GM21447 (cell line): ENCODE measurements around the gene CTNNA3.
"Not testable (repeated sequence)": the region's sequence is repeated elsewhere in the genome, so short reads cannot be mapped to it uniquely, and the experiment has no call there.

Source experiments
- ATAC-seq: cut with Tn5 transposase; IDR thresholded peaks from one replicate; pipeline ENCODE4 v1.9.1; 2021; ENCODE audit not compliant: unreplicated experiment

CTNNA3 gene

GRCh38 chr10:67259319-67259929 is 436.6 kb downstream of the CTNNA3 start:
- ATAC-seq: no peak

- ATAC-seq: no peak
These were observed 438.4 kb downstream of the CTNNA3 start for GRCh38 chr10:67257427-67258144.

- ATAC-seq: no peak
These were observed 439.0 kb downstream of the CTNNA3 start for GRCh38 chr10:67257018-67257417.

GRCh38 chr10:67250686-67251085 is 445.3 kb downstream of the CTNNA3 start:
- ATAC-seq: no peak

- no peak for ATAC-seq
These were observed 449.9 kb downstream of the CTNNA3 start for GRCh38 chr10:67246066-67246555.

GRCh38 chr10:67242528-67242927 is 453.5 kb downstream of the CTNNA3 start:
- no peak for ATAC-seq

- ATAC-seq: no peak
These were observed 454.5 kb downstream of the CTNNA3 start for GRCh38 chr10:67241451-67241850.

GRCh38 chr10:67239864-67240497 is 456.0 kb downstream of the CTNNA3 start:
- no peak for ATAC-seq

GRCh38 chr10:67230680-67231500 is 465.1 kb downstream of the CTNNA3 start:
- not testable (repeated sequence) for ATAC-seq

- no peak for ATAC-seq
These were observed 470.8 kb downstream of the CTNNA3 start for GRCh38 chr10:67225226-67225625.

GRCh38 chr10:67224553-67224952 is 471.4 kb downstream of the CTNNA3 start:
- no peak for ATAC-seq

GRCh38 chr10:67222934-67223333 is 473.1 kb downstream of the CTNNA3 start:
- no peak for ATAC-seq

- no peak for ATAC-seq
These were observed 474.0 kb downstream of the CTNNA3 start for GRCh38 chr10:67221939-67222494.

- ATAC-seq: no peak
These were observed 484.3 kb downstream of the CTNNA3 start for GRCh38 chr10:67211680-67212079.

GRCh38 chr10:67207923-67208322 is 488.1 kb downstream of the CTNNA3 start:
- not testable (repeated sequence) for ATAC-seq

- no peak for ATAC-seq
These were observed 495.0 kb downstream of the CTNNA3 start for GRCh38 chr10:67200913-67201564.

GRCh38 chr10:67175354-67175753 is 520.6 kb downstream of the CTNNA3 start:
- no peak for ATAC-seq

GRCh38 chr10:67173787-67174186 is 522.2 kb downstream of the CTNNA3 start:
- no peak for ATAC-seq

- no peak for ATAC-seq
These were observed 524.0 kb downstream of the CTNNA3 start for GRCh38 chr10:67171970-67172369.

GRCh38 chr10:67156239-67156638 is 539.8 kb downstream of the CTNNA3 start:
- ATAC-seq: no peak
